Esophagus muscularis mucosa (tissue), 3 donors: ENCODE measurements around the gene MYD88.

Source experiments
- POLR2A ChIP-seq: fragments of 450-650 bp; IDR thresholded peaks from one replicate; pipeline ENCODE4 v1.6.1; 2017; ENCODE audit warnings: antibody characterized with exemption, moderate library complexity, mild to moderate bottlenecking, low read depth
- TF ChIP-seq, protein P1 (sequence below), 3 experiments: fragments of 200-600 bp in 2 of 3; fragments of 450-650 bp in 1 of 3; sonication (generic) in 2 of 3; IDR thresholded peaks; one replicate each; pipeline ENCODE4 v1.5.1; 2017 to 2019; ENCODE audit warnings: antibody characterized with exemption in 3 of 3, mild to moderate bottlenecking in 2 of 3, moderate library complexity in 1 of 3

GRCh38 chr3:38158472-38158871 is 20.0 kb downstream of the MYD88 start:
- TF ChIP-seq, protein P1, sequence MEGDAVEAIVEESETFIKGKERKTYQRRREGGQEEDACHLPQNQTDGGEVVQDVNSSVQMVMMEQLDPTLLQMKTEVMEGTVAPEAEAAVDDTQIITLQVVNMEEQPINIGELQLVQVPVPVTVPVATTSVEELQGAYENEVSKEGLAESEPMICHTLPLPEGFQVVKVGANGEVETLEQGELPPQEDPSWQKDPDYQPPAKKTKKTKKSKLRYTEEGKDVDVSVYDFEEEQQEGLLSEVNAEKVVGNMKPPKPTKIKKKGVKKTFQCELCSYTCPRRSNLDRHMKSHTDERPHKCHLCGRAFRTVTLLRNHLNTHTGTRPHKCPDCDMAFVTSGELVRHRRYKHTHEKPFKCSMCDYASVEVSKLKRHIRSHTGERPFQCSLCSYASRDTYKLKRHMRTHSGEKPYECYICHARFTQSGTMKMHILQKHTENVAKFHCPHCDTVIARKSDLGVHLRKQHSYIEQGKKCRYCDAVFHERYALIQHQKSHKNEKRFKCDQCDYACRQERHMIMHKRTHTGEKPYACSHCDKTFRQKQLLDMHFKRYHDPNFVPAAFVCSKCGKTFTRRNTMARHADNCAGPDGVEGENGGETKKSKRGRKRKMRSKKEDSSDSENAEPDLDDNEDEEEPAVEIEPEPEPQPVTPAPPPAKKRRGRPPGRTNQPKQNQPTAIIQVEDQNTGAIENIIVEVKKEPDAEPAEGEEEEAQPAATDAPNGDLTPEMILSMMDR (IDR thresholded peaks at IDR 0.05), result no peak
- TF ChIP-seq POLR2A, result no peak
